Stimulated activated CD4-positive, alpha-beta T cell treated with anti-CD3 and anti-CD28 coated beads, Interleukin-12 subunit alpha, Interleukin-12 subunit beta, amount 100 ng/mL, for 4 hours (primary cell): ENCODE data around the gene CANT1.

Source experiments
- DNase-seq: peaks from one replicate; pipeline ENCODE4 v3.0.0-alpha.2; 2020

Gene CANT1

GRCh38 chr17:79007504-79008381 is 1.8 kb downstream of the CANT1 start:
- DNase-seq = no peak

- DNase-seq = no peak
Measured at GRCh38 chr17:79006794-79007503, 2.6 kb downstream of the CANT1 start.

- DNase-seq = no peak
Measured at GRCh38 chr17:79006046-79006445, 3.5 kb downstream of the CANT1 start.

DNA sequence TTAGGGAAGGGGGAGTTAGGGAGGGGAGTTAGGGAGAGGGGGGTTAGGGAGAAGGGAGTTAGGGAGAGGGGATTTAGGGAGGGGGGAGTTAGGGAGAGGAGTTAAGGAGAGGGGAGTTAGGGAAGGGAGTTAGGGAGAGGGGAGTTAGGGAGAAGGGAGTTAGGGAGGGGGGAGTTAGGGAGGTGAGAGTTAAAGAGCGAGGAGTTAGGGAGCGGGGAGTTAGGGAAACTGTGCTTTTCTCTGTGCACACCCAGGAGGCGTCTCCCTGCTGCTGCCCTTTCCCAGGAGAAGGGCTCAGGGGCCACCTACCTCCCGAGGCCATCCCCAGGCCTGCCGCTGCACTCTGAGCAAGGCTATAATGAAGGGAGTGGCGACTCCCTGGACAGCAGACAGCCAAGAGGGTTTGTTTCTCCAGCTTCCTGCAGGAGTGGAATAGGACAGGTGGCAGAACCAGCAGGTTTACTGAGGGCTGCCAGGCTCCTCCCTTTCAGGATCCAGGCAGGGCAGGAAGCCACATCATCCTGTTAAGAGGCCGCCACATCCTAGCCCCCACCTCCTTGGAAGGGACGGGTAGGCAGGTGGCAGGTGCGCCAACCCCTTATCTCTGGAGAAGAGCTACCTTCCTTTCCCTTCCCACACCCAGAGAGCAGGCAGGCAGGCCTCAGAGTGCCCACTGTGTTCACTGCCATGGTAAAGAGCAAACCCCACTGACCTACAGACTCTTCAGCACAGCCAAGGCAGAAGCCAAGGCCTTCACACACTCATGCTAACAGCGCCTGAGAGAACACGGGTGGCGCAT is 4.3 kb downstream of the CANT1 start:
- DNase-seq = no peak

DNA sequence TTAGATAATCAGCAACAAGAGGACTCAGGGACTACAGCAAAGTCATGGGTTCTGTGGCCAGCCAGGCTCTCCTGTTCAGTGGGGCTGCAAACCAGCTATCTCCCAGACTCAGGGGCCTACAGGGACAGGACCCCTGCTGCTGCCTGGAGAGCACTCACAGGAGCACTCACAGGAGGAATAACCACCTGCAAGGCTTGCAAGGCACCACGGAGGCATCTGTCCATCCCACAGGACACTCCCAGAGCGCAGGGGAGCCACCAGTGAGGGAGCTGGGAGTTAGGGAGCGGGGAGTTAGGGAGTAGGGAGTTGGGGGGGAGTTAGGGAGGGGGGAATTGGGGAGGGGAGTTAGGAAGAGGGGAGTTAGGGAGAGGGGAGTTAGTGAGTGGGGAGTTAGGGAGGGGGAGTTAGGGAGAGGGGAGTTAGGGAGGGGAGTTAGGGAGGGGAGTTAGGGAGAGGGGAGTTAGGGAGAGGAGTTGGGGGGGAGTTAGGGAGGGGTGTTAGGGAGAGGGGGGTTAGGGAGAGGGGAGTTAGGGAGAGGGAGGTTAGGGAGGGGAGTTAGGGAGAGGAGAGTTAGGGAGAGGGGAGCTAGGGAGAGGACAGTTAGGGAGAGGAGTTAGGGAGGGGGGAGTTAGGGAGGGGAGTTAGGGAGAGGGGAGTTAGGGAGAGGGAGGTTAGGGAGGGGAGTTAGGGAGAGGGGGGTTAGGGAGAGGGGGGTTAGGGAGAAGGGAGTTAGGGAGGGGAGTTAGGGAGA is 5.7 kb downstream of the CANT1 start:
- no peak for DNase-seq

DNA sequence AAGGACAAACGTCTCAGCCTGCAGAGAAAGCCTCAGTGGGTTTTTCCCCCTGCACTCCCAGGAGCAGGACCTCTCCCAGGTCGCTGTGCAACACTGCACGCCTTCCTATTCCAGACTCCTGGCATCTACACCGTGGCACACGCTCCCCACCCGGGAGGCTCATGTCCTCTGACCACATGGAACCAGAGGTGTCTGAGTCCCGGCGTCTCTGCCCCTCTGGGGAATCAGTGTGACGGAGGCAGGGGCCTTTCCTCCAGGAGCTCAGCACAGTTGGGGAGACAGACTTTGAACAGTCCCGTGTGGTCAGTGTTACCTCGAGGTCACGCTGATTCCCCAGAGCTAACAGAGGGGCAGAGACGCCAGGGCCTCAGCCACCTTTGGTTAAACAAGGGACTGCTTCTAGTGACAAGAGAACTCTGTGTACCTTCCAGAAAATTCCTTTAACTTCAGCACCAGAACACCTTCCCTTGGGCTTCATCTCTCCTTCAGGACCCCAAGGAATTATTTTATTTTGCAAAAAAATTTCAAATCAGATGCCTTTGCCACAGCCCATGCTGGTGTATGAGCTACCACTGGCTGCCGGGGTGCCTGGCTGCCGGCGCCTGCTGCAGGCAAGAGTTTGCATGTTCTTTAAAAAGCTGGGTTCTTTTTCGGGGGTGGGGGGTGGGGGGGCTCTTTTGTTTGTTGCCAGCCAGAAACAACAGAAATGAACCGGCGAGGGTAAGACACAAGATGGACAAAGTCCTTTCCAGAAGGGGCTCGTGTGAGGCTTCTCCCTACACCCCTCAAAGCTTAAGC is 6.6 kb downstream of the CANT1 start:
- no peak for DNase-seq

- DNase-seq = no peak
Measured at GRCh38 chr17:79002291-79002690, 7.3 kb downstream of the CANT1 start.

- no peak for DNase-seq
Measured at GRCh38 chr17:79001190-79002020, 8.2 kb downstream of the CANT1 start.

DNA sequence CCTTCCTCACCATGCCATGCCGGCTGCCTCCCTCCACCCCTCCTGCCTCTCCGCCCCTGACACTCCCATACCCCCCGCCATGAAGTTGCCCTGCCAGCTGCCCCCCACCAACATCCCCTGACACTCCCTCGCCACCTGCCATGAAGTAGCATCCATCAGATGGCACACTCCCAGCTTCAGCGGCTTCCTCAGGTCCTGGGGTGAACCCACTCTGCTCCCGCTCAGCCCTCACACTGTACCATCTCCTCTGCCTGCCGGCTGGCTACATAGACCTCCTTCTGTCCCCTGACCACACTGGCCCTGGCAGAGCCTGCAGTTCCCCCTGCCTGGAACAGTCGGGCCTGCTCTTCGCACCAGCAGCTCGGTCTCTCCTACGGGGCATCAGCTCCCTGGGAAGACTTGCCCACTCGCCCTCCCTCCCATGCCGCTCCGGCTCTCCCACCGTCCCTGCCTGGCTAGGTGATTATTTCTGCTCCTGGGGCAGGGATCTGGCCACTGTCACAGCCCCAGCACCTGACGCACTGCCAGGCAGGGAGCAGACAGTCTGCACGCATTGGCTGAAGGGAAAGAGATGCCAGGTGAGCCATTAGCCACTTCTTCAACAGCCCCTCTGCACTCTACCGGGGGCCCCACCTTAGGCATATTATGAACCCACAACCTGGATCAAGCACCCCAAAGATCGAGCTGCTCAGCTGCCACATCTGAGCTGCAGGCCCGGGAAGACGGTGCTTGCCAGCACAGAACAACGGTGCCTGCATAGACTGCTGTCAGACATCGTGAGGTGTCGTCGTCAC is 9.0 kb downstream of the CANT1 start:
- DNase-seq = no peak

DNA sequence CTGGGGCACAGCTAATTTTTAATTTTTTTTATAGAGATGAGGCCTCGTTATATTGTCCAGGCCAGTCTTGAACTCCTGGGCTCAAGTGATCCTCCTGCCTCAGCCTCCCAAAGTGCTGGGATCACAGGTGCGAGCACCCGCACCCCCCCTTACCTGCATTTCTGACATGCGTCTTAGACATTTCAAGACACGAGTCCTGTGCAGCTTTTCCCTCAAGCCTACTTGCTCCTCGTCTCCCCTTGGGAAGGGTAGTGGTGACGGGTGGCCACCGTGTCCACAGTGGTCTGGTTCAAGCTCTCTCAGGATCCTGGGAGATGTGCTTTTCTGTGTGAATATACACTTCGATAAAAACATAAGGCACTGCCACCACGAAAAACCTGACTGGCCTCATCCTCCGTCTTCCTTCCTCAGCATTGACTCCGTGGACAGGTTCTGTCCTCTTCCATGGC is 9.6 kb downstream of the CANT1 start:
- no peak for DNase-seq

DNA sequence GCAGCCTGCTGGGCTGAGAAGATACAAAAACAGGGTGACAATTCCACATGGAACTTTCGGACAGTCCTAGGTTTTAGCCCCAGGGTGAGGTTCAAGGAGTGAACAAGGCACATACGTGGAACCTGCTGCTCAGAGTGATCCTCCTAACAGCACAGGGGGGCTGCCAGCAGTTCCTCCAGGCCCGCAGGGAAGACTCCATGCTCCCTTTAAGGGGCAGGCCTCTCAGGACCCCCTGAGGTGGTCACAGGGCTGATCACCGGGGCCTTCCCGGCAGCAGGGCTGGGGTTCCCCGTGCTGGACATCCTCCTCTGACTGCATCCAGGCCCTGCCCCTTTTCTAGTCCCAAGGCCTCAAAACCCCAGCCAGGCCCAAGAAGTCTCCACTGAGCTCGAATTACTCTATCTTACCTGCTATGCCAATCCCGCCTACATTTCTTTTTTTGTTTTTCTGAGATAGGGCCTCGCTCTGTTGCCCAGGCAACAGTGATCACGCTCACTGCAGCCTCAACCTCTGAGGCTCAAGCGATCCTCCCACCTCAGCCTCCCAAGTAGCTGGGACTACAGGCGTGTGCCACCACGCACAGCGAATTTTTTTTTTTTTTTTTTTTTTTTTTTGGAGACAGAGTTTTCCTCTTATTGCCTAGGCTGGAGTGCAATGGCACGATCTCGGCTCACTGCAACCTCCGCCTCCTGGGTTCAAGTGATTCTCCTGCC is 10.4 kb downstream of the CANT1 start:
- DNase-seq = no peak

DNA sequence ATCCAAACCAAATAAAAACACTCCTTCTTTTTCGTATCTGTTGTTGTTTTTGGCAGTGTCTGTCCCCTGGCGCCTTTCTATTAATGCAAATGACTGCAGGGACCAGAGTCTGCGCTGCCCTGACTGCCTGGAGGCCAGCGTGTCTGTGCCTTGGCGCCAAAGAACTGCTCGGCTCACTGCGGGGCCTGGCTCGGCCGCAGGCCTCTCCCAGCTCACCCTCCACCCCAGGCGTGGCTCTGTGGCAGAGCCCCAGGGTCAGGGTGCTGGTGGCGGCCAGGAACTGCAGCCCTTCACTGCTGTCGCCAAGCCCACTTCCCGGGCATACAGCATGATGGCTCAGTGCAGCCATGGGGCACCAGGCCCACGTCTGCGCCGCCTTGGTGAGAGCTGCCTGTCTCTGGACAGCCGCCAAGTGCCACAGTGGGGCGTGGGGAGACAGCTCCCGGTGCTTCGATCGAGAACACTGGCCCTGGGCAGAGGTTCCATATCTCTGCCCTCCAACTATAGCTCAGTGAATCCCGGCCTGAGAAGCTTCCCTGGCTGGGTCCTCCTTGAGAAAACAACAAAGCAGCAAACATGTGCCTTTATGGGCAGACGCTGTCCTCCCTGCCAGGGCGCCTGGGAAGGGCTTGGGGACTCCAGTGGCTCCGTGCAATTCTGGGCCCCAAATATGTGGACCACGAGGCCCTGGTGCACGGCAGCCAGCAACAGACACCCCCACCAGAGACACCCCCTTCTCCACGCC is 11.1 kb downstream of the CANT1 start:
- DNase-seq = no peak

DNA sequence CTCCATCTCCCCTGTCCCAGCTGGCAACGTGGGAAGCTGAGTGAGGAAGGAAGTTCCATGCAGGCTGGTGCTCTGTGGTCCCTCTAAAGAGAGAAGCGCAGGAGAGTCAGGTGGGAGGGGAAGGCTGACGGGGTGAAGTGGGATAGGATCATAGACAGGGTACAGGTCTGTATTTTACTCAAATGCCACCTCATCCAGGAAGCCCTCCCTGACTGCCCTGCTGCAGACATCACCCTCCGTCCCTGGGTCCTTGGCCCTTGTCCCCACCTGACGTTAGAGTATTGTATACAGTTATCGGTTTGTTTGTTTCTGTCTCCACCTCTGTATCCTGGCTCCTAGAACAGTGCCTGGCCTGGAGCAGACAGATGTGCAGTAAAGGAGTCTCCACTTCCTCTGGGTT is 11.7 kb downstream of the CANT1 start:
- DNase-seq = no peak

DNA sequence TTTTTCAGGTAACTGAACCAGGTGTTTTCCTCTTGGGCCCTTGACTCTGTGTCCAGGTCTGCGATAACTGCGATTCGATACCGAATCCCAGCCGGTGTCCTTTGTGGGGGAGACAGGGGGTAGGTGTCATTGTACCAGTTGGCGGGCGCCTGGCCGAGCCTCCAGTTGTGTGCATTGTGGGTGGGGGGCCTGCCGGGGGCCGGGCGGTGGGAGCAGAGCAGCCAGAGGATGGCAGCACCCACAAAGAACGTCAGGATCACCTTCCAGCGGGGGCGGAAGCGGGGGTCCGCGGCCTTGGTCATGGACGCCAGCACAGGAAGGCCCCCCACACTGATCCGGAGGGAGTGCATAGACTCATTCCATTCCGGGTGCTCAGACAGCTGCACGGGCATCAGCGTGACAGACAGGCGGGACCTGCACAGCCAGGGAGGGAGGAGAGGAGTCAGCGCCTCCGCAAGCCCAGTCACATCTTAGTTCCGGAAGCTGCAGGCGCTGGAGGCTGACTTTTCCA is 12.3 kb downstream of the CANT1 start:
- DNase-seq = no peak

GRCh38 chr17:78996781-78997201 is 12.8 kb downstream of the CANT1 start:
- DNase-seq = no peak

DNA sequence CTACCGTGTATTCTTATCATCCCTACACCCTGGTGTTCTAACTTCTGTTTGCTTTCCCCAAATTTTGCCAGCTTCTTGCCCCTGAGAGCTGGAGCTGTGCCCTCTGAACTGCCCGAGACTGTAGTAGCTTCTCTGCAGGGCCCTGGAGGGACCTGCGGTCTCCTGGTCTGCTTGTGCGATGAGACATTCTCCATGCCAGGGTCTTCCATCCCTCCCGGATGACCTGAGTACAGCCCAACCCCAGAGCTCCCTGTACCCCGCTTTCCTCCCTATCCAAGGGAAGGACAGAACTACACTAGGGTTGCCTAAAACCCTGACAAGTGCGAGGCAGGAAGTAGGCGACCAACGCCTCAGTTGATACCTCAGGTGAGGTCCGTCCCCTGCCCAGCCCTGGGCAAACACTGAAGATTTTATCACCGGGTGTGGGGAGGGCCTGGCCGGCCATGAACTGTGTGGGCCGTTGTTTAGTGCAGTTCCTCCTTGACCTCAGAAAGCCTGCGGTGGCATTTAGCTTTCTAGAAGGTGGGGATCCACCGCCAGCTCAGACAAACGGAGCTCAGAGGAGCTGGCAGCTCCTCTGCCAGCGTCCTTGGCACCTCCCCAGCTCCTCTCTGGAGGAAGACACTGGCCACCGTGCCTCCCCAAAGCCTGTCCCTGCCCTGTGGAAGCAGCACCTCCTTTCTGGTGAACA is 13.7 kb downstream of the CANT1 start:
- no peak for DNase-seq

GRCh38 chr17:78995022-78995760 is 14.4 kb downstream of the CANT1 start:
- no peak for DNase-seq
